NCI-H1436 treated with DMSO at 0.1 percent for 48 hours (cell line): ENCODE results near the gene MDC1.
A peak's percentile ranks its signal among the peaks of the same experiment; 100 is the strongest.

ENCODE experiments used
- DNase-seq: peaks from one replicate; lab custom pipeline; 2025; lab: John Stamatoyannopoulos, UW

Gene MDC1

DNA sequence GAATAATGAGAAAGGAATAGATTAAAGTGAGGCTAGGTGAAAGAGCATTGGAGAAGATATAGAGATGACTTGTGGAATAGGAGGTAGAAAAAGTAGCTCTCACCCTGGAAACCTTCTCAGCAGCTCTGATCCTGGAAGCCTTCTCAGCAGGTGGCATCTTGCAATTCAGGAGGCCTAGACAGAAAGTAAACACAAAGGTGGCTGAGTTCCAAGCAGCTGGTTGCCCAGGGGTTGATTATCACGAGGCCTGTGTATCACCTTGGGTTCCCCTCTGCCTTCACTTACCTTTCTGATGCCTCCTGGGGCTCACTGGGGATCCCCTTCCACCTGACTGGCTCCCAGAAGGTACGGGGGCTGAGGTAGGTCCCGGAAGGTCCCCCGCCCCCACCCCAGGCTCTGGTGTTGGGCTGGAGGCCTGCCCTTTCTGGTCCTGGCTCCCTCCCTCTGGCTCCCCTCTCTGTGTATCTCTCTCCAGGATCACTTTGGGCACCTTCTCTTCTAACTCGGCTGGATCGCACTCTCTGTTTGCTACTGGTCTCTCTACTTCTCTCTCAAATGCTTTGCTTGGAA lies 9.7 kb downstream of the MDC1 start:
- no peak for DNase-seq

DNA sequence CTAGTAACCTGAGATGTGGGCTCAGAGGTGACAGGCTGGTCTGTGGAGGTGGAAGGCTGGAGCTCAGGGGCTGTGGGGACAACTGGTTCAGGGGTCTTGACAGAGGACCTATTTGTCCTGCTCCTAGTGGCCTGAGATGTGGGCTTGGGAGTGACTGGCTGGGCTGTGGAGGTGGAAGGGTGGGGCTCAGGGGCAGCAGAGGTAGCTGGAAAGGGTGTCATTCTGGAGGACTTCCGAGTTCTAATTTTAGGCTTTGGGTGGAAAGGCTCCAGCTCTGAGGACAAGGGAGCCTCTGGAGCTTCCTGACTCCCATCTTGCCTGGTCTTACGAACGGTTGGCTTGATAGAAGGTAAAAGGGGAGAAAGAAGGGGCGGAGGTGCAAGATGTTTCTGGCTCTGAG lies 11.5 kb downstream of the MDC1 start:
- no peak for DNase-seq

DNA sequence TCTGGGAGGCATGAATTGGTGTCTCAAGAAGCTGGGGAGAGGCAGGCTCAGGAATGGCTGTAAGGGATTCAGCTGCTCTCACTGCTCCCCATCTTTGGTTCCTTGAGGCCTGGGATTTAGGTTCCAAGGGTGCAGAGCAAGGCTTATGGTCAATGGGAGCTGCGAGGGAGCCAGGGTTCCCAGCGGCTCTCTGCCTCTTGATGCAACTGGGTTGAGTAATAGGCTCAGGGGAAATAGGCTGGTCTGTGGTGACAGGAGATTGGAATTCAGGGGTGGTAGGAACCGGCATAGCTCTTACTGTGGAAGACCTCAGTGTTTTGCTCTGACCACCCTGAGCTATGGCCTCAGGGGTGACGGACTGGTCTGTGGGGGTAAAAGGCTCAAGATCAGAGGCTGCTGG lies 13.3 kb downstream of the MDC1 start:
- no peak for DNase-seq

DNA sequence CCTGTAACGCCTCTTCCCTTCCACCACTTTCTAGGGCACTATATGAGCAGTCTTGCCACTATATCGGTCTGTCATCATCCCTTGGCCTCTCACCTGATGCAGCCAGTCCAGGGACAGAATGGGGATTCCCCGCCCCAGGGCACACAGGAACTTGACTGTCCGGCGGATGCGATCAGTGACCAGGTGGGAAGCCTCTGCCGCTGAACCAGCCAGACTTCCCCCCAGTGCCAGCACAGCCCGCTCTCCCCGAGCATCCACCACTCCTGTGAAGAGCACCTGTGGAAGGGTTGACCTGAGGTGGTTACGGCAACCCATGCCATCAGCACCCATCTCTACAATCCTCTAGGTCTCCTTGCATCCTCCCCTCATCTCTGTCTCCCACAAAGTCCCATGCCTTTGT lies 14.1 kb downstream of the MDC1 start:
- no peak for DNase-seq

DNA sequence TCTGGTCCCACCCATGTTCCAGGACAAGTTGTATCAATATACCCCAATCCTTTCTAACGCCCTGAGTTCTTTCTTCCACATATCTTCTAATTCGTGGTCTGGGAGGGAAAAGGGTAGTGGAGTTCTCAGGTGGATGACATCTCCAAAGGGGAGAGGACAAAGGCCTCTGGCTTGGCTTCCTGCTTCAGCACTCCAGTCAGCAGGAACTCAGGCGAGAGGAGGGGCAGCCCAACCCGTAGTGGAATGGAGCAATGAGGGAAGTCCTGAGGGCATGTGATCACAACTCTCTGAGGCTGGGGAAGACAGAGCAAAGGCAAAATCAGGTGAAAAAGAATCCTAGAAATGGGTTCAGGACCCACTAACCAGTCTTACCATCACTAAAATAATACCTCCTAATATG lies 16.7 kb downstream of the MDC1 start:
- no peak for DNase-seq

DNA sequence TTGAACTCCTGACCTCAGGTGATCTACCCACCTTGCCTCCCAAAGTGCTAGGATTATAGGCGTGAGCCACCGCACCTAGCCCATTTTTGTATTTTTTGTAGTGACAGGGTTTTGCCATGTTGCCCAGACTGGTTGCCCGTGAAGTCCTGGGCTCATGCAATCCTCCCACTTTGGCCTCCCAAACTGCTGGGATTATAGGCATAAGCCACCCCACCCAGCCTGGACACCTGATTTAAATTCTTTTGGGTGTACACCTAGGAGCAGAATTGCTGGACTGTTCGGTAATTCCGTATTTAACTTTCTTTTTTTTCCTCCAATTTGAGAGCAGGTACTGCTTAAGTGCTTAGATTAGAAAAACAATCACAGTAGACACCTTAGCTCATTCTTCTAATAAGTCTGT lies 20.6 kb downstream of the MDC1 start:
- DNase-seq = no peak

DNA sequence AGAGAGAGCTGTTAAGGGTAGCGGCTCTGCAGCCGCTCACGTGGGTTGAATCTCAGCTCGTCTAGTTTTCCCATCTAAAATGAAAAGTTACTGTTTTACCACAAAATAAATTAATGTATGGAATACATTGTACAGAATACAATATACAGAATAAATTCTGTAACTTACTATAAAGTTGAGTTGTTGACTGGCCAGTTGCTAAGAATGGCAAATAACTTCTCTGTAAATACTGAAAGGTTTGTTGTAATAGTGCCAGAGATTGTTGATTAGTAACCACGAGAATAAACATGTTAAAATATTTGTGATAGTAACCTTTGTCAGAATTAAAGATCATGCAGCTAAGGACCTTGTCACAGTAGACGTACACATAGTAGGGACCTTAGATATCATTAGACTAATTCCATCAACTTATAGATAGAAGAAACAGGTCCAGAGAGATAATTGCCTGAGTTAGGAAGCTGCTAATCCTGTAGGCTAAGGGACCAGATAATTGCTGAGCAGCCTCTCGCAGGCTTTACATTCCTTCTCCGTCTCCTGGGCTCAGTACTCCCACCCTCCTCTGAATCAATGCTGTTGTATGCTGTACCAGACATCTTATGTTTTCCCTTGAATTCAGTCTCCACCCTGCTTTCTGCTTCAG lies 25.8 kb downstream of the MDC1 start:
- DNase-seq = no peak

DNA sequence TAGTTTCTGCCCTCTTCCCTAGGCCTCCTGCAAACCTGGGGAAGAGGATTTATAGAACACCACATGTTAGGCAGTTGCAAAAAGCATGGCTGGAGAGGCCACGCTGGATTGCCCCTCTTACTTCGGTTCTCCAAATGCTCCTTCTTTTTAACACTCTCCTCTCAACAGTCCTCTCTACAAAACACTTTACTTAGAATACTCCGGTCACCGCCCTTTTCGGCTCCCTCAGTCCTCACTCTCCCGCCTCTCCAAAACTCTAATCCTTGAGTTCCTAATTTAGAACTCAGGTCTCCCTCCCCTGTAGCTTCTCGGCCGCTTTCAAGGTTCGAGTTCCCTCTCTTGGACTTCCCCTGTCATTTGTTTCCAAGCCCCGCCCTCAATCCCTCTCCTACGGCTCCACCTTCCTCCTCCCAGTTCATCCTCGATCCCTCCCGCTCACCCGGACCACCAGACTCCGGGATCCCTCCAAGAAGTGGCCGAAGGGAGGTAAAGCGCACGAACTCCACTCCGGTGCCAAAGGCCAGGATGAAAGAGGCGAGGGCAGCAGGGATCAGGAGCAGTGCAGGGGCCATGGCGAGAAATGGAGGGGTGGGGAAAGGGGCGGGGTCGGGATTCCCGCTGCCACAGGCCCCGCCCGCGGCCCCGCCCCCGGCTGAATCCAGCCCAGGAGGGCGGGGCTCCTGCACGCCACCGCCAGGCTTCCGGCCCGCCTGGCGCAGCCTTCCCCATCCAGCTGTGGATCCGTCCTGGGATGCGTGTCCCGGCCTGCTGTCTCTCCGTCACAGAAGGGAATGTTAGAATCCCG lies 26.5 kb downstream of the MDC1 start, which contains the start of gene NRM:
Gene NRM (minus strand): TSS at position 582 of the 805 bp plus-strand sequence. CDS start 10 bp downstream, at position 572.
- peak; percentile 61 for DNase-seq

DNA sequence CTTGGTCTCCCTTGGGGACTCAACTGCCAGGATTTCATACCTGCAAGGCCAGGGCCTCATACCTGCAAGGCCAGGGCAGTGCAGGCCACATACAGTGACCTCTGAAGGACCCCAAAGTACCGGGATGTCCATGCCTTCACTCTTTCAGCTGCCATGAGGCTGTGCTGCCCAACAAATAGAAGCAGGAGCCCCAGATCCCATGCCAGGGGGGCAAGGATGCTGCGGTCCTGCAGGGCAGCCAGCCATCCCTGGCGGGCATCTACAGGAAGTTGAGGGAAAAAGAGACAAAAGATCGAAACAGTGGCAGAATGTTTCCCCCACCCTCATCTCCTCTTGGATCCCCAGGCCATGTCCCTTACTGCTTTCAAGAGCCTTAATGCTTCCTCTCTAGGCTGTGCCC lies 27.1 kb downstream of the MDC1 start:
- no peak for DNase-seq

DNA sequence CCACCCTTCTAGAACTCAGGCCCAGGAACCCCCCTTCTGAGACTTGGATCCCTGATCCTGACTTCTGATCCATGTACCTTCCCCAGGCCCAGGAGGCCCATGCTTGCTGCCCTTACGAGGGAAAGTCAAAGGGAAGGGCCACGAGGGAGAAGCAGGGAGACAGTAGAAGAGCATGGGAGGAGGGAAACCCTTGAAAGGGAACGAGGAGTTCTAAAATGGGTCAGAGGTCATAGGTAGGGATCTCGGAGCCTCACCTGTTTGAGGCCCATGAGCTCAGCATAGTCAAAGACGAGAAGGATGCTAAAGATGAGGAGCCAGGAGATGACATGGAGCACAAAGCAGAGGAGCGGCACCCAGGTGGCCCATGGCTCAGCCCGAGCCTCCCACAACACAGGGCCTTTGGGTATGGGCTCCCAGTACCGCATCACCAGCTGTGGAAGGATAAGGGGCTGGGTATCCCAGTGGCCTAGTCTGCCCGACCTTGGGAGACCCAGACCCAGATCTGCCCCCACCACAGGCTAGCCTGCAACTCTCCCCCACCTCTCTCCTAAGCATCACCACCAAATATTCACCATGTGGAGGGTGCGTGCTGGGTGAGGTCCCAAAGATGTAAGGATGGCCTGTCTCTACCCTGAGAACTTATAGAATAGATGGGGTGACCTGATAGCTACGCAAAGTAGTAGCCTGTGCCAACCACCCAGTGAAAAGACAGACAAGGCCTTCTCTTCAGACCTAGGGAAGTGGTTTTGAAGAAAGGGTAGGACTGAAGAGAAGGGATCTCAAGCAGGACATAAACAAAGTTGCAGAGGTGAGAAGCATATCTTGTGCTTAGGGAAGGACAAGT lies 27.8 kb downstream of the MDC1 start:
- DNase-seq = no peak

DNA sequence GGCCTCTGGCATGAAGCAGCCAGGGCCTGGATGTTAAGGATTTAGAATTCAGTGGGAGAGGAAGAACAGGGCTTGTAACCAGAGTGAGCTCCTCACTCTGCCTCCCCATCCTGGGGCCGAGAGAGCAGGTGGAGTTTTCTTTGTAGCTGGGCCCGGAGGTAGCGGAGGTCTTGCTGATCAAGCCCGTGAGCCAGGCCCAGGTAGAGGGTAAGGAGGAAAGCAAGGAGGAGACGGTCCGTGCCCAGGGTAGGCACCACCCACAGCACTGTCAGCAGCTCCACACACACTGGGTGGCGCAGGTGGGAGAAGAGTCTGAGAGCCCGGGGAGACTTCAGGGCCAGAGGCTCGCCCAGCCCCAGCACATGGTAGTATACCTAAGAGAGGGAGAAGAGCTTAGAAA lies 28.5 kb downstream of the MDC1 start:
- DNase-seq = no peak

DNA sequence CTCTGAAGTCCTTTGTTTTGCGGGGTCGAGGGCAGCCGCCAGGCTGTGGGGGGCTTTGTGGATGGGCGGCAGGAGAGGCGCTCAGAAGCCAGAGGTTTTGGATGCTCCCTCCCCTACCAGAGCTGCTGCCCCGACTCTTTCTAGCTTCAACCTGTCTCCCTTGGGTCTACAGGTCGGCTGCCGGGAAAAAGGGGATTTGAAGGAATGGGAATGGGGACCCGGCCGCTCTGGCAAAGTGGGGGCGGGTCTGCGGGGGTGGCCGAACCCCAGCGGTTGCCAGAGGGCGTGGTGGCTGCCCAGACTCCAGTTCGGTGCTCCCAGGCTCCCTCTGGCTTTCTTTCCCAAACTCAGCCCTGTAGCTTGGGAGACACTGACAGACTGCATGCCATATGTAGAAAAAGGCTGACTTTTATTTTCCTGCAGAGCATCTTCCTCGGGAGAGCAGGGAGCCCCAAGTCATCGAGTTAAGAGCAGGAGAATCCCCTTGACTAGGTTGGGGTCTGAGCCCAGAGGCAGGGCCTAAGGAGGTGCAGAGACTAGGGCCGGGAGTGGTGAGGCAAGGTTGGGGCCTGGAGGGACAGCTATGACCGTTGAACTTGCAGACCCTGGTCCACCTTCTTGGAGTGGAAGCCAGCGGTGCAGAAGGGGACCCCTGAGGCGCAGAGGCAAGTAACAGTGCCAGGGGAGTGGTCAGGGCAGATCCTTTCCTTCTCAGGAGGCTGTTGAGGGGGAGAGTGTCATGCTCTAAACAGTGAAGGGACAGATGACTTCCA lies 29.2 kb downstream of the MDC1 start:
- no peak for DNase-seq

DNA sequence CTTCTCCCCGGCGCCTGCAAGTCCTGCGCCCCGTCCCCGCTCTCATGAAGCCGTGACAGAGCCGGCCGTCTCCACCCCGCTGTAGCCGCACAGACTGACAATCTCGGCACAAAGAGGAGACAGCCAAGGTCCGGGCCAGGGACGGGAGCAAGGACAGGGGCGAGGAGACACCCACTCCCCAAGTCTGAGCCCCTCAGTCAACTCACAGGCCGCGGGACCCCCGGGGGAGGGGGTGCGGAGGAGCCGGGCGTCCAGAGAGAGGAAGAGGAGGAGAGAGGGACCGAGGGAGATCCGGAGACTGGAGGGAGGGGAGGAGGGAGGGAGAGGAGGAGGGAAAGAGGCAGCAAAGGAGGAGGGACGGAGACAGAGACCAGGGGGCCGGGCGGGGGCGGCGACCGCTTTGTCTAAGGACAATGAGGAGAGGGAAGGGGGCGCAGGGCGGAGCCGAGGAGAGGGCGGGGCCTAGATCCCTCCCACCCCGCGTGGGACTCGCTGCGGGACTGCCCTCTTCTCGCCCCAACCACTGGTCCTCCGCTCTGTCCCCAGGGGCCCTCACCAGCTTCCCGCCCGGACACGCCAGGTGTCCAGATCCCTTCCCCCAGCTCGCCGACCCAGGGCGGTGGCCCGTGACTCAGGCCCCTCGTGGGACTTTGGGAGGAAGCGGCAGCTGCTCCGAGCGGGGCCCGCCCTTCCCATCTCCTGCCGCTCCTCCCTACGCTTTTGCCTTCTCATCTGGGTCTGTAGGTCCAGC lies 30.0 kb downstream of the MDC1 start:
- DNase-seq = peak; percentile 79

DNA sequence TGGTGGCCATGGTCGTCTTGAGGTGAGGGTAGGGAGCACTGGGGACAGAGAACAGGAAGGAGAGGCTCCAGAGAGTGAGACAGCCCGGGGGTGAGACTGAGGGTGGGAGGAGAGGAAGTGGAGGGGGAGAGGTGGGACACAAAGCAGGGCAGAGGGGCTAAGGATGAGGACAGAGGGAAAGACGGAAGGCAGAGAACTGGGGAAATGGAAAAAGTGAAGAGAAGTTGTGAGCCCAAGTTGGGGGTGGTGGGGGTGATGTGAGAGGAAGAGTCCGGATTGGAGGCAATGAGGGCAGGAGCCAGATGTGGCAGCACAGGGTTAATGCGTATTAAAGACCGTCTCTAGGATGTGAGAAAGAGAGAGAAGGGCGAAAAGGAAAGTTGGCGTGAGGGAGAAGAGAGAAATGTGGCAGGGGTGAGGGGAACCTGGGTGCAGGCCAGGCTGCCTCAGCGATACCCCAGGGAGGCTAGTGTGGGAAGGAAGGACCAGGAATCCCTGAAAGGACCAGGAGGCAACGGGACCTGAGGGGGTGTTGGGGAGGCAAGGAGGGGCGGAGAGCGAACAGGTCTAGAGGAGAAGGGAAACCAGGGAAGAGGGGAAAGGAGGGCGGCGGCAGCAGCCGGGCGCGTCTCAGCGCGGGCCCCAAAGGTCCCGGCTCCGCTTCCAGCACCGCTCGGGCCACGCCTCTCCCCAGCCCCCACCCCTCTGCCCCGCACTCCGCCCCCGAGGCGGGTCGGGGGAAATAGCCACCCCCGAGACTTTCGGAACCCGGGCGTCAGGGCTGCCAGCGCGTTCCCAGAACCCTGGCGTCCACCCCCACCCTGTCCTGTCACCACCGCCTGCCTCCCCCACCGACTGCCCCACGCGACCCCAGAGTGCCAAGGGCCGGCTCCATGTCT lies 30.8 kb downstream of the MDC1 start, which contains the start of gene PPP1R18:
Gene PPP1R18 (minus strand): TSS at position 637 of the 899 bp plus-strand sequence. CDS start 627 bp downstream, at position 10.
- DNase-seq = no peak

DNA sequence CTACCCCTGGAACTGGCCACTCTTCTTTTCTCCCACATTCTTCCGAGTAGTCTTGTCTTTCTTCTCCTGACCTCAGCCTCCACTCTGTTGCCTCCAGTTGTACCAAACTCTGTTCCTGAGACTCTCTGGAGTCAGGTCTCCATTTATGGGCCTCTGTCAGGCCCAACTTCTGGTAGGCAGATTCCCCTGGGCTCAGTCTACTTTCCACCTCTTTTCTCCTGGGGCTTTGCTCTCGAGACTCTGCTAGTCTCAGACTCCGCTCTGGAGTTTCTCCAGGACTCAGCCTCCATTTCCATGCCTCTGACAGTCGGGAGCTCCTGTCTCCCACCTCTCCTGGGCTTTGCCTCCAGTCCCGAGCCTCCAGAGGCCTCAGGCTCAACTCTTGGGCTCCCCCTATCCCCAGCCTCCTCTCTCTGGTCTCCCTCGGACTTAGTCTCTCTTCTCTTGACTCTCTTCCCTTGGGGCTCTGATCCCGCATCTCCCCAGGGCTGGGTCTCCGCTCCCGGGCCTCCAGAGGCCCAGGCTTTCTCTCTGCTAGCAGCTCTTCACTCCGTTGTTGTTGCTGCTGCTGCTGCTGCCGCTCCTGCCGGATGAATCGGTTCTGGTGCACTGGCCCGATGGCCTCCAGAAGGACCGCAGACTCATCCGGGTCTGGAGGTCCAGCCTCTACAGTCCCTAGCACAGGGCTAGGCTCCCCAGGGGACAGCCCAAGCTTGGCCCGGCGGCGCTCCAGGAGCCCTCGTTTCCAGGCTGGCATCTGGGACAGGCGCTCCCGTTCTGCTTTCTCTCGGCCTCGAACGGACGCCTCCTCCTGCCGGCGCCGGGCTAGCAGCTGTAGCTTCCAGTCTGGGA lies 31.7 kb downstream of the MDC1 start:
- DNase-seq = no peak

DNA sequence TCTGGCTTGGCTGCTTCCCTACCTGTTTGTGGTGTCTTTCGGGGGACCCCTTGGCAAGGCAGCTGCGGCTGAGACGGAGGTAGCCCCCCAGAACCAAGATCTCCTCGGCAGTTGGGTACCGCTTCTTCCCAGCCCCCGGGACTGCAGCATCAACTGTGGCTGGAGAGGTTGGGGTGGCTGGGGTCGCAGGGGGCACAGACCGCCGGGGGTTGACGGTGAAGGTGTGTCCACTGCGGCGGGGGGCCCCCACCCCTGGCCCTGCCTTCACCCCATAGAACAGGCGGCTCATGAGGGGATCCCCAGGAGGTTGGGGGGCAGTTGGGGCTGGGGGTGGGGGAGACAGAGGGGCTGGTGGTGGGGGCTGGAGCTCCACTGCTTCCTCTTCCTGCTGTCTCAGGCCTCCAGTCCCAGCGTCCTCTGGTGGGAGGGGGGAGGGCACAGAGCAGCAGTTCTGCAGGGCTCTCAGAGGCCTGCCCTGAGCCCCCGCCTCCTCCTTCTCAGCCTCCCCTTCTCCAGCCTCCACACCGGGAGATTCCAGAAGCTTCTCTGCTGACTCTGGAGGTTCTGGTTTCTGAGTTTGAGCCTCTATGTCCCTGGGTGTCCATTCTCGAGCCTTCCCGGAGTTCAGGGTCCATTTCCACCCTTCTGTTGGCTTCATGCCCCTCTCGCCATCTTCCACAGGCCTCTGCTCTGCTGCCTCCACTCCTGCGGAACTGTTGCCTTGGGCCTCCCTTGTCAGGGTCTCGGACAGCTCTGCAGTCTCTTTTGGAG lies 32.5 kb downstream of the MDC1 start:
- DNase-seq = no peak

DNA sequence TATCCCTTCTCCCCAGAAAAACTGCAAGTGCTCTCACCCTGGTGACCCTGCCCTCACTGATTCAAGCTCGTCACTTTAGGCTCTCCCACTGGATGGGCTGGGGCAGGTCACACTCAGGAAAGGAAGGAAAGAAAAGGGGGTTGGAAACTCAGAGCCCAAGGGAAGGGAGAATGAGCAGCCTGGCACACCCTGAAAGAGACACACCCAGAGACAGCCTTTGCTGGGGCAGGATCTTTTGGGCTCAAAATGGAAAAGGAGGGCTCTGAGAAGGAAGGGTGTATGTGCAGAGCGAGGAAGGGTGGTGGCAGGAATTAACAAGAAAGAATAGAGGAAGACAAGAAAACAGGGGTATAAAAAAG lies 33.1 kb downstream of the MDC1 start:
- DNase-seq = no peak
